C4-2B (cell line): ENCODE results near the gene CHN1.

Experiments used
- CTCF ChIP-seq: fragments of 450-650 bp; conservative IDR thresholded peaks from 2 replicates; pipeline ENCODE4 v1.5.1; 2017; ENCODE audit warnings: mild to moderate bottlenecking
- ZFX ChIP-seq: fragments of 450-650 bp; IDR thresholded peaks from 2 replicates; pipeline ENCODE4 v1.6.1; 2017

GRCh38 chr2:174918886-174919526 lies 86.2 kb downstream of the CHN1 start:
- no peak for TF ChIP-seq CTCF
- TF ChIP-seq ZFX = no peak
